GF-D8 (cell line): ENCODE data around the gene BAHD1.
"Not testable (repeated sequence)": the region's sequence is repeated elsewhere in the genome, so short reads cannot be mapped to it uniquely, and the experiment has no call there.

Experiments
- DNase-seq: peaks from one replicate; lab custom pipeline; 2025; lab: John Stamatoyannopoulos, UW

Gene BAHD1

GRCh38 chr15:40445421-40445922, 4.7 kb downstream of the BAHD1 start:
- DNase-seq = no peak

DNA sequence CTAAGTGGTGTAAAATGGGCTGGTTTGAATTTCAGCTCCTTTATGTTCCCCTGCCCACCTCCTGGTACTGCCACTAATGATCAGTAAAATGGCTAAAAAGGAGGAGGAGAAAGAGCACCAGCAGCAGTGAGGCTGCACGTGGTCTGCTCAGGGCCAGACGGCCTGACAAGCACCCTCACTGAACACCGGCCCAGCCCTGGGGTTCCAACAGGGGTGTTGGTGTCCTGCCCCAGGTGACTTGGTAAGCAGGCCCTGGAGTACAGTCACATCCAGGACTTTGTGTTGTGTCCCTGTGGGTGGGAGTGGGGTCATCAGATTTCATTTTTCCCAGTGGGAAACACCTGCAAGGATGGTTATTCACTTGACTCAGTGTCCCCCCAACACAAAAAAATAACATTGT, 5.4 kb downstream of the BAHD1 start:
- DNase-seq = no peak

GRCh38 chr15:40448354-40448753, 7.6 kb downstream of the BAHD1 start:
- DNase-seq = no peak

- no peak for DNase-seq
These were observed 8.5 kb downstream of the BAHD1 start for GRCh38 chr15:40449275-40449674.

- DNase-seq = no peak
These were observed 9.3 kb downstream of the BAHD1 start for GRCh38 chr15:40450047-40450446.

GRCh38 chr15:40451527-40452158, 10.9 kb downstream of the BAHD1 start:
- DNase-seq = no peak

- DNase-seq = no peak
These were observed 11.7 kb downstream of the BAHD1 start for GRCh38 chr15:40452296-40453090.

DNA sequence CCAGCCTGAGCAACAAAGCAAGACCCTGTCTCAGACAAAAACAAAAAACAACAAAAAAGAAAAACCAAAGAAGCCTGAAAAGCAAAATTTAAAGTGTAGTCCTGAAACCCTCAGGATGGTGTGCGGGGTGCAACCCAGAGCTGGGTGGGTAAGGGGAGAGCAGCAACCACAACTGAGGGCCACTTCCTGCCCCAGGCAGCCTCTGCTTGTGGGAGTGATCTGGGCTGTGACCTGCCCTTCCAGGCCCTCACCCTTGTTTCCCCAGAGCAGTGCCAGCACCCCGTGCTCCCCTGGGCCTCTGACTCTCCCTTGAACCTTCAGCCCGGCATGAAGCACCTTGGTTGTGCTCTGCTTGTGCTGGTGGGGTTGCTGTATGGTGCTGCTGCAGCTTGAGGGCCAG, 13.2 kb downstream of the BAHD1 start:
- not testable (repeated sequence) for DNase-seq

- DNase-seq = no peak
These were observed 14.2 kb downstream of the BAHD1 start for GRCh38 chr15:40454904-40455391.

- no peak for DNase-seq
These were observed 15.6 kb downstream of the BAHD1 start for GRCh38 chr15:40456299-40456712.

DNA sequence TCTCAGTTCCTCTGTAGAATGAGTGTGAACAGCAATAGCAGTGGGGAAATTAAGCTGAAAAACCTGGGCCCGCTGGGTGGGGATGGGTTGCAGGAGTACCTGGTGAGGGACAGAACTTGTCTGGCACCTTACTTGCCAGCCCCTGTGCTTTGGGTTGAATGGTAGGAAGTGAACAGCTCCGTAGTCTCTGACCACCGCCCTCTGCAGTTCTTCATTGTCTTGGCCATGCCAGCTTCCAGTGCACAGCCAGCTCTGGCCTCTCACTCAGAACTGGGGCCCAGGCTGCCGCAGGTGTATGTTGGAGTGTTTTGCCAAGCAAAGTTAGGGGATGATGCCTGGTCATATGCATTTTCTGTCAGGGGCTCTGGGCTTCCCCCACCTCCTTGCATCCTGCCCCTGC, 16.0 kb downstream of the BAHD1 start:
- DNase-seq = no peak

DNA sequence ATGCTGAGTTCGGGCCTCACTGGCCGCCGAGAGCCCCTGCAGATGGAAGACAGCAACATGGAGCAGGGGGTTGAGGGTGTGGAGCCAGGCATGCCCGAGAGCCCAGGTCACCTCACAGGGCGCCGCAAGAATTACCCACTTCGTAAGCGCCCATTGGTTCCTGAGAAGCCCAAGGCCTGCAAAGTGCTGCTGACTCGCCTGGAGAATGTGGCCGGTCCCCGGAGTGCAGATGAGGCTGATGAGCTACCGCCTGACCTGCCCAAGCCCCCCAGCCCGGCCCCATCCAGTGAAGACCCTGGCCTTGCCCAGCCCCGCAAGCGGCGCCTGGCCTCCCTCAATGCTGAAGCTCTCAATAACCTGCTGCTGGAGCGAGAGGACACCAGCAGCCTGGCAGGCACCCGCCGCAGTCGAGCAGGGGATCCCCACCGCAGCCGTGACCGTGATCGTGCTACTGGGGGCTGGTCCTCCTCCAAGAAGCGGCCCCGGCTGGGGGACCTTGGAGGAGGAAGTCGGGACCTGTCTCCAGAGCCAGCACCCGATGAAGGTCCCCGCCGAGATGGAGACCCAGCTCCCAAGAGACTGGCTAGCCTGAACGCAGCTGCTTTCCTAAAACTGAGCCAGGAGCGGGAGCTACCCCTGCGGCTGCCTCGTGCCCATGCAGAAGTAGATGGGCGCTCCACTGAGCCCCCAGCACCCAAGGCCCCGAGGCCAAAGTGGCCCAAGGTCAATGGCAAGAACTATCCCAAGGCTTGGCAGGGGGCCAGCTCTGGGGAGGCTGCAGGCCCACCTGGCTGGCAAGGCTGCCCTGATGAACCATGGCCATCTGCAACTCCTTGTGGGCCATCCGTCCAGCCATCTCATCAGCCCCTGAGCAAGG, 18.0 kb downstream of the BAHD1 start:
- no peak for DNase-seq

GRCh38 chr15:40459391-40460015, 18.8 kb downstream of the BAHD1 start:
- DNase-seq = no peak

- no peak for DNase-seq
These were observed 19.7 kb downstream of the BAHD1 start for GRCh38 chr15:40460404-40460803.

DNA sequence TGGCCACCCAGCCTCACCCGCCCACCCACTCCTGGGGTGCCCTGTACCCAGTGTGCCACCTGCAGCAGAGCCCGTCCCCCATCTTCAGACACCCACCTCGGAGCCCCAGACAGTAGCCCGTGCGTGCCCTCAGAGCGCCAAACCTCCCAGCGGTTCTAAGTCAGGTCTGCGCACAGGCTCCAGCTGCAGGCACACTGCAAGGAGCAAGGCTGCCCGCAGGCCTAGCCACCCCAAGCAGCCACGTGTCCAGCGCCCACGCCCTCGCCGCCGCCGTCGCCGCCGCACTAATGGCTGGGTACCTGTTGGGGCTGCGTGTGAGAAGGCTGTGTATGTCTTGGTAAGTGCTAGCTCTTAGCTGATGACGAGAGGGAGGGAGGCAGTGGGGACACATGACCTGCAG, 21.2 kb downstream of the BAHD1 start:
- DNase-seq = no peak

GRCh38 chr15:40463279-40463678, 22.5 kb downstream of the BAHD1 start:
- no peak for DNase-seq

DNA sequence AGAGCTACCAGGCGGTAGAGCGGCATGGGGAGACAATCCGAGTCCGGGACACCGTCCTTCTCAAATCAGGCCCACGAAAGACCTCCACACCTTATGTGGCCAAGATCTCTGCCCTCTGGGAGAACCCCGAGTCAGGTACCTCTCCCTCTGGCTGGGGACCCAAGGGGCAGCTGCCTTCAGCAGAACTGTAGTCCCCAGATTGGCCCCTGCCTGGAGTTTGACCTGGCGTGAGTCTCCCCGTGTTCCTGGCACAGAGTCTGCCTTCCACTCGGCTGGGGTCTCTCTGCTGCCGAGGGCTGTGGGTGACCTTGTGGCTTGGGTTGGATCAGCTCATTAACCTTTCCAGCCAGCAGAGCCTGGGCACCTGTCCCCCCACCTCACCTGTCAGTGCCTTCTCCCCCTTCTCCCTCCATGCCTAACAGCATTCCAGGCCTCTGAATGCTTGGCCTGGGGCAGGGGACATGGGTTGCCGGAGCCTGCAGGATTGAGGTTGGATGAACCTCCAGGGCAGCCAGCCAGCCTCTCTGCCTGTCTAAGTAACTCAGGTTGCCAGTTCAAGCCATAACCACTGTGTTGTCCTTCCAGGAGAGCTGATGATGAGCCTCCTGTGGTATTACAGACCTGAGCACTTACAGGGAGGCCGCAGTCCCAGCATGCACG, 23.3 kb downstream of the BAHD1 start:
- no peak for DNase-seq

- no peak for DNase-seq
These were observed 23.9 kb downstream of the BAHD1 start for GRCh38 chr15:40464595-40465185.

DNA sequence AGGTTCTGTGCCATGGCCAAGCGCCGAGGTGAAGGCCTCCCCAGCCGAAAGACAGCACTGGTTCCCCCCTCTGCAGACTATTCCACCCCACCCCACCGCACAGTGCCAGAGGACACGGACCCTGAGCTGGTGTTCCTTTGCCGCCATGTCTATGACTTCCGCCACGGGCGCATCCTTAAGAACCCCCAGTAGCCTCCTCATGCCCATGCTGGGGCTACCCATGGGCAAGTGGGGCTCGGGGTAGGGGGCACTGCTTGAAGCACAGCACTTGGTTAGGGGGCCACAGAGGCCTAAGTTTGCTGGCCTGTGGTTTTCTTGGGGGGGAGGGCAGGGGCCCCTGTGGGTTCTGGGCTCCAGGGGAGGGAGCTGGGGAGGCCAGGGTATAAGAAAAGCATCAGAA, 25.2 kb downstream of the BAHD1 start:
- no peak for DNase-seq

DNA sequence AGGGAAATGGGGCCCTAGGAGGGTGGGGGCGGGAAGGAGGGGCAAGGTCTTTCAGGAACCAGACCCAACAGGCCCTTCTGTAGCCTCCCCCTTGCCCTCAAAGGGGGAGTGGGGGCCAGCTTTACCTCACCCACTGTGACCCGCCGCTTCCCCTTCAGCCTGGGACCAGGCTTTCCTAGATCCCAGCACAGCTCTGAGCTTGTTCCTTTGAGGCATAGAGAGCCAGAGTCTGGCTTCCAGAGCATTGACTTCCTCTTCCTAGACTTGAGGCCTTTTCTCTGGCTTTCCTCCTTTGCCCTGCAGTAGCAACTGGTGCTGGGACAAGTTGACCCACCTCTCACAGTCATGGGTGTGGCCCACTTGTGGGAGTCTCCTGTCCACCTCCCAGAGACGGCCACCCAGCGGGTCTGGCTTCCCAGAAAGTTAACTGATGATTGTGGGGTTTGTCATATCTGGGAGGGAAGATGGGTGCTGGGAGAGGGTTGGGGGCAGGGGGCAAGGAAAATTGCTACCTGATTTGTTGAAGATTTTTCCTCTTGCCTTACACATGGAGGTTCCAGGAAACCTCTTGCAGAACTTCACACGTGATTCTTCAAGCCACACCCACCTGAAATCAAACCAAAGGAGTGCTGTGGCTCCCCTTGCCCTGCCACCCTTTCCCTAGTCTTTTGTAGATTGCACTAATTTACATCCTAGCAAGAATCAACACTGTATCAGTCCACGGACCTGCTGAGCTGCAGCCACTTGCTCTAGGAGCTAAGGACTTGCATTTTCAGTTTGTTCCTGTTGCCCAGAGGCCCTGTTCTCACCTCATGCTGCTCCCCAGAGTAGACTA, 25.9 kb downstream of the BAHD1 start:
- no peak for DNase-seq
